Activated CD4-positive, alpha-beta T cell treated with anti-CD3 and anti-CD28 coated beads for 36 hours (primary cell): ENCODE results near the gene PSTK. TPM values are rescaled to one million over a fixed set of nuclear protein-coding genes. Genes with fewer than 3 reads are reported as not detected.

Experiments
- ATAC-seq: fragments of 200-7000 bp; cut with Tn5 transposase; one replicate; pipeline ENCODE4 v1.10.0; 2021; ENCODE audit warnings: mild to moderate bottlenecking, moderate library complexity
- CTCF ChIA-PET: fragments of 350-600 bp; sonication (Branson Sonifier 250); formaldehyde crosslinking; loops from one replicate; lab custom pipeline; 2021; ENCODE audit warnings: antibody characterized with exemption; lab: Charles Lee
- POLR2A ChIA-PET: fragments of 350-600 bp; sonication (Branson Sonifier 250); formaldehyde crosslinking; loops from one replicate; lab custom pipeline; 2021; ENCODE audit warnings: antibody characterized with exemption, inconsistent platforms; lab: Charles Lee
- DNase-seq: peaks from one replicate; pipeline ENCODE4 v3.0.0-alpha.2; 2020
- H3K27ac Mint-ChIP-seq: one replicate; pipeline ENCODE4 v1.8.0; 2021; ENCODE audit warnings: mixed read lengths
- H3K27me3 Mint-ChIP-seq: one replicate; pipeline ENCODE4 v1.8.0; 2021; ENCODE audit warnings: mixed read lengths
- H3K36me3 Mint-ChIP-seq: one replicate; pipeline ENCODE4 v1.8.0; 2021; ENCODE audit warnings: low read depth, mixed read lengths
- H3K4me1 Mint-ChIP-seq: one replicate; pipeline ENCODE4 v1.8.0; 2021; ENCODE audit warnings: mixed read lengths
- H3K4me3 Mint-ChIP-seq: one replicate; pipeline ENCODE4 v1.8.0; 2021; ENCODE audit warnings: mild to moderate bottlenecking, moderate library complexity, mixed read lengths
- H3K9me3 Mint-ChIP-seq: one replicate; pipeline ENCODE4 v1.8.0; 2021; ENCODE audit warnings: low read depth, mixed read lengths
- intact Hi-C, 2 experiments: fragments of 100-400 bp; cut with DNase I in 1 of 2; cut with micrococcal nuclease in 1 of 2; formaldehyde crosslinking; loops; one replicate each; pipeline versions ENCODE4 v1.14.2 to v1.15.1; 2022 to 2024; cut with DNase I, micrococcal nuclease
- total RNA-seq, 2 experiments: library from RNA; stranded (reverse); gene quantifications; one replicate each; pipeline ENCODE4 v1.2.3, GENCODE V29; 2021

The PSTK gene
- total RNA-seq, 2 experiments from 2014 or later = 2.8 to 2.9 TPM

GRCh38 chr10:122992031-122992585 is 11.9 kb downstream of the PSTK start:
- H3K4me1 Mint-ChIP-seq = peaks cover 2% of the 10 kb centered on the region
- intact Hi-C loops = no loop called here

GRCh38 chr10:122993797-122994336 is 13.7 kb downstream of the PSTK start:
- no peaks in the 10 kb centered on the region for H3K27me3 Mint-ChIP-seq
- ChIA-PET POLR2A (no interaction called here), CTCF (no interaction called here)
- no peak overlapping the region for H3K27ac Mint-ChIP-seq
- peaks cover 4% of the 10 kb centered on the region for H3K4me1 Mint-ChIP-seq
- intact Hi-C loops = no loop called here
- peaks cover 32% of the 10 kb centered on the region for H3K36me3 Mint-ChIP-seq
- no peak overlapping the region for H3K4me3 Mint-ChIP-seq
- ATAC-seq (no peak), DNase-seq (no peak)
- H3K9me3 Mint-ChIP-seq = no peaks in the 10 kb centered on the region

More at GRCh38 chr10:122992031-122992585, 11.9 kb downstream of the PSTK start:
- Mint-ChIP-seq H3K4me3 (no peak overlapping the region), H3K27me3 (no peaks in the 10 kb centered on the region), H3K9me3 (no peaks in the 10 kb centered on the region), H3K27ac (no peak overlapping the region), H3K36me3 (peaks cover 34% of the 10 kb centered on the region)
- ChIA-PET POLR2A (no interaction called here), CTCF (interaction anchor here (0.7 to 1.6 kb wide), 2 partner anchors 16 to 519 kb away, joined by 3 read pairs; no protein-coding TSS in a partner anchor)
- ATAC-seq (no peak), DNase-seq (no peak)

GRCh38 chr10:122995936-122996335 is 15.7 kb downstream of the PSTK start:
- Mint-ChIP-seq H3K27ac (no peak overlapping the region), H3K27me3 (no peaks in the 10 kb centered on the region), H3K36me3 (peaks cover 30% of the 10 kb centered on the region), H3K4me3 (no peak overlapping the region), H3K4me1 (peaks cover 21% of the 10 kb centered on the region), H3K9me3 (no peaks in the 10 kb centered on the region)
- intact Hi-C loops = no loop called here
- ATAC-seq (no peak), DNase-seq (no peak)
- CTCF ChIA-PET = interaction anchor here (1.6 to 2.0 kb wide), 2 partner anchors 11 to 15 kb away, joined by 4 to 5 read pairs; no protein-coding TSS in a partner anchor
- POLR2A ChIA-PET = no interaction called here

- POLR2A ChIA-PET = interaction anchor here (0.6 to 1.2 kb wide), 3 partner anchors 9 to 44 kb away, joined by 3 to 4 read pairs (median 3); partner anchors contain the start of gene C10orf88
- no peak for ATAC-seq
- H3K27ac Mint-ChIP-seq = peak overlapping the region; percentile 26
Observed at GRCh38 chr10:122997864-122998263, 17.7 kb downstream of the PSTK start.

GRCh38 chr10:122998360-122998917 is 18.2 kb downstream of the PSTK start:
- intact Hi-C loops = no loop called here
- H3K36me3 Mint-ChIP-seq = peaks cover 27% of the 10 kb centered on the region
- POLR2A ChIA-PET = interaction anchor here (0.6 to 1.2 kb wide), 3 partner anchors 9 to 44 kb away, joined by 3 to 4 read pairs (median 3); partner anchors contain the start of gene C10orf88
- CTCF ChIA-PET = interaction anchor here (1.1 to 1.9 kb wide), 3 partner anchors 9 to 18 kb away, joined by 4 to 7 read pairs (median 7); partner anchors contain the start of gene PSTK
- no peak overlapping the region for H3K4me3 Mint-ChIP-seq
- no peaks in the 10 kb centered on the region for H3K27me3 Mint-ChIP-seq
- H3K27ac Mint-ChIP-seq = peak overlapping the region; percentile 26
- no peaks in the 10 kb centered on the region for H3K9me3 Mint-ChIP-seq
- DNase-seq (no peak), ATAC-seq (no peak)
- H3K4me1 Mint-ChIP-seq = peaks cover 30% of the 10 kb centered on the region

More at GRCh38 chr10:122997864-122998263, 17.7 kb downstream of the PSTK start:
- Mint-ChIP-seq H3K27me3 (no peaks in the 10 kb centered on the region), H3K9me3 (no peaks in the 10 kb centered on the region), H3K4me3 (no peak overlapping the region), H3K36me3 (peaks cover 27% of the 10 kb centered on the region), H3K4me1 (peaks cover 30% of the 10 kb centered on the region)
- CTCF ChIA-PET = interaction anchor here (1.1 to 1.2 kb wide), 2 partner anchors 9 to 17 kb away, joined by 4 to 7 read pairs; partner anchors contain the start of gene PSTK
- DNase-seq = no peak
- intact Hi-C loops = no loop called here

GRCh38 chr10:122998934-122999333 is 18.7 kb downstream of the PSTK start:
- CTCF ChIA-PET = interaction anchor here (1.2 to 1.9 kb wide), 2 partner anchors 8 to 18 kb away, joined by 4 to 7 read pairs; no protein-coding TSS in a partner anchor
- peaks cover 25% of the 10 kb centered on the region for H3K36me3 Mint-ChIP-seq
- H3K9me3 Mint-ChIP-seq = no peaks in the 10 kb centered on the region
- H3K4me1 Mint-ChIP-seq = peaks cover 34% of the 10 kb centered on the region
- intact Hi-C loops = no loop called here
- DNase-seq (no peak), ATAC-seq (no peak)
- POLR2A ChIA-PET = interaction anchor here (1.2 kb wide), 1 partner anchor 8 kb away, joined by 4 read pairs; no protein-coding TSS in a partner anchor
- no peak overlapping the region for H3K27ac Mint-ChIP-seq
- no peak overlapping the region for H3K4me3 Mint-ChIP-seq
- no peaks in the 10 kb centered on the region for H3K27me3 Mint-ChIP-seq

GRCh38 chr10:122999347-122999746 is 19.1 kb downstream of the PSTK start:
- Mint-ChIP-seq H3K36me3 (peaks cover 21% of the 10 kb centered on the region), H3K27ac (peak overlapping the region; percentile 8)
- POLR2A ChIA-PET = interaction anchor here (1.2 kb wide), 1 partner anchor 8 kb away, joined by 4 read pairs; no protein-coding TSS in a partner anchor

GRCh38 chr10:123000155-123000554 is 20.0 kb downstream of the PSTK start:
- Mint-ChIP-seq H3K27ac (peak overlapping the region; percentile 83), H3K4me1 (peaks cover 36% of the 10 kb centered on the region), H3K36me3 (peaks cover 16% of the 10 kb centered on the region), H3K27me3 (no peaks in the 10 kb centered on the region), H3K9me3 (no peaks in the 10 kb centered on the region), H3K4me3 (no peak overlapping the region)
- ATAC-seq (peak; percentile 65), DNase-seq (no peak)
- ChIA-PET POLR2A (no interaction called here), CTCF (interaction anchor here (0.9 to 1.9 kb wide), 2 partner anchors 17 to 19 kb away, joined by 3 to 7 read pairs; no protein-coding TSS in a partner anchor)
- intact Hi-C loops = loop anchor here in 1 of 2 experiments (10.0 kb wide), 1 partner anchor 1415 kb away; the partner anchor contains the start of gene OAT

More at GRCh38 chr10:122999347-122999746, 19.1 kb downstream of the PSTK start:
- Mint-ChIP-seq H3K27me3 (no peaks in the 10 kb centered on the region), H3K9me3 (no peaks in the 10 kb centered on the region), H3K4me1 (peaks cover 34% of the 10 kb centered on the region), H3K4me3 (no peak overlapping the region)
- intact Hi-C loops = no loop called here
- CTCF ChIA-PET = interaction anchor here (0.9 to 1.9 kb wide), 2 partner anchors 16 to 18 kb away, joined by 3 to 7 read pairs; no protein-coding TSS in a partner anchor
- DNase-seq (no peak), ATAC-seq (no peak)

GRCh38 chr10:123001370-123001769 is 21.2 kb downstream of the PSTK start:
- Mint-ChIP-seq H3K27me3 (no peaks in the 10 kb centered on the region), H3K4me3 (no peak overlapping the region), H3K9me3 (no peaks in the 10 kb centered on the region), H3K36me3 (peaks cover 9% of the 10 kb centered on the region), H3K4me1 (peaks cover 47% of the 10 kb centered on the region), H3K27ac (peak overlapping the region; percentile 37)
- ATAC-seq (no peak), DNase-seq (no peak)
- intact Hi-C loops = loop anchor here in 1 of 2 experiments (10.0 kb wide), 1 partner anchor 1413 kb away; the partner anchor contains the start of gene OAT
- ChIA-PET CTCF (no interaction called here), POLR2A (no interaction called here)

- DNase-seq (no peak), ATAC-seq (no peak)
- Mint-ChIP-seq H3K4me3 (no peak overlapping the region), H3K9me3 (no peaks in the 10 kb centered on the region), H3K27me3 (no peaks in the 10 kb centered on the region), H3K27ac (no peak overlapping the region), H3K36me3 (peaks cover 5% of the 10 kb centered on the region), H3K4me1 (peaks cover 52% of the 10 kb centered on the region)
- intact Hi-C loops = loop anchor here in 1 of 2 experiments (10.0 kb wide), 1 partner anchor 1411 kb away; the partner anchor contains the start of gene OAT
- ChIA-PET POLR2A (no interaction called here), CTCF (no interaction called here)
Observed at GRCh38 chr10:123004298-123004697, 24.1 kb downstream of the PSTK start.
